ENCODE data around the gene RPS2.
A peak's percentile ranks its signal among the peaks of the same experiment; 100 is the strongest.
"Not testable (repeated sequence)": the region's sequence is repeated elsewhere in the genome, so short reads cannot be mapped to it uniquely, and the experiment has no call there.

Gene RPS2

GRCh38 chr16:1962161-1963153, 2.2 kb downstream of the RPS2 start:
- DNase-seq: not testable (repeated sequence)

- no peak for DNase-seq
These were observed 3.0 kb downstream of the RPS2 start for GRCh38 chr16:1961651-1962067.

- DNase-seq: no peak
These were observed 3.7 kb downstream of the RPS2 start for GRCh38 chr16:1960665-1961630.

- peak; percentile 79 for DNase-seq
These were observed 5.2 kb downstream of the RPS2 start, which contains the start of gene NDUFB10 for GRCh38 chr16:1959269-1960039. TSS of gene NDUFB10 (plus strand) at chr16:1959538. CDS start at chr16:1959625, 87 bp downstream.

GRCh38 chr16:1958715-1959268, 5.8 kb downstream of the RPS2 start:
- DNase-seq: no peak

- DNase-seq: not testable (repeated sequence)
These were observed 6.5 kb downstream of the RPS2 start for GRCh38 chr16:1958143-1958491.

- not testable (repeated sequence) for DNase-seq
These were observed 7.0 kb downstream of the RPS2 start for GRCh38 chr16:1957434-1958142.

- DNase-seq: no peak
These were observed 10.9 kb downstream of the RPS2 start for GRCh38 chr16:1953734-1954133.

- no peak for DNase-seq
These were observed 14.1 kb downstream of the RPS2 start for GRCh38 chr16:1950559-1950958.

- DNase-seq: no peak
These were observed 14.6 kb downstream of the RPS2 start for GRCh38 chr16:1950047-1950446.

GRCh38 chr16:1949507-1949906, 15.1 kb downstream of the RPS2 start:
- DNase-seq: no peak

- DNase-seq: no peak
These were observed 17.3 kb downstream of the RPS2 start for GRCh38 chr16:1947369-1947670.

- no peak for DNase-seq
These were observed 17.9 kb downstream of the RPS2 start for GRCh38 chr16:1946495-1947368.

- DNase-seq: no peak
These were observed 18.9 kb downstream of the RPS2 start for GRCh38 chr16:1945559-1946391.

- DNase-seq: no peak
These were observed 19.9 kb downstream of the RPS2 start for GRCh38 chr16:1944612-1945199.

- peak; percentile 98 for DNase-seq
These were observed 21.6 kb downstream of the RPS2 start, which contains the start of gene MSRB1 for GRCh38 chr16:1942810-1943726. TSS of gene MSRB1 (minus strand) at chr16:1943199. CDS start at chr16:1943156, 43 bp downstream.

GRCh38 chr16:1942047-1942809, 22.4 kb downstream of the RPS2 start:
- DNase-seq: no peak
